Adrenal gland (tissue), 12 donors: ENCODE results near the gene KCNH1. TPM values are rescaled to one million over a fixed set of nuclear protein-coding genes. Genes with fewer than 3 reads are reported as not detected.

ENCODE experiments used
- DNase-seq, 7 donors: peaks; one replicate each; pipeline ENCODE4 v3.0.0-alpha.2; 2019 to 2020
- H3K27ac ChIP-seq, 5 donors: fragments of 200-600 bp; sonication (generic) in 4 of 5; 1 replicate in 3 of 5; 2 replicates in 2 of 5; pipeline versions ENCODE4 v1.5.1 to v1.8.0; 2016 to 2020; ENCODE audit warnings: mild to moderate bottlenecking in 1 of 5
- H3K27me3 ChIP-seq: fragments of 200-600 bp; 2 replicates; pipeline ENCODE4 v1.8.0; 2021
- H3K36me3 ChIP-seq, 2 donors: fragments of 200-600 bp; replicated peaks in 1 of 2; 1 replicate in 1 of 2; 2 replicates in 1 of 2; pipeline versions ENCODE4 v1.5.1 to v1.8.0; 2018 to 2022
- H3K4me1 ChIP-seq, 2 donors: fragments of 200-600 bp; replicated peaks in 1 of 2; 1 replicate in 1 of 2; 2 replicates in 1 of 2; pipeline versions ENCODE4 v1.5.1 to v1.8.0; 2018 to 2021
- H3K4me3 ChIP-seq, 4 donors: fragments of 200-600 bp; sonication (generic) in 3 of 4; one replicate each; pipeline ENCODE4 v1.5.1; 2016 to 2018
- H3K9me3 ChIP-seq, 3 donors: fragments of 200-600 bp; sonication (generic) in 1 of 3; replicated peaks in 1 of 3; 1 replicate in 2 of 3; 2 replicates in 1 of 3; pipeline versions ENCODE4 v1.5.1 to v1.8.0; 2016 to 2021
- CTCF ChIP-seq, 6 experiments: fragments of 450-650 bp in 4 of 6; fragments of 200-600 bp in 2 of 6; sonication (generic) in 1 of 6; IDR thresholded peaks; 1 replicate in 5 of 6; 2 replicates in 1 of 6; pipeline versions ENCODE4 v1.5.1 to v1.8.0; 2016 to 2021; ENCODE audit warnings: antibody characterized with exemption in 6 of 6, mild to moderate bottlenecking in 2 of 6, moderate library complexity in 1 of 6
- POLR2A ChIP-seq, 2 donors: fragments of 450-650 bp; IDR thresholded peaks; one replicate each; pipeline ENCODE4 v1.6.1; 2017; ENCODE audit warnings: antibody characterized with exemption in 2 of 2, mild to moderate bottlenecking in 2 of 2, moderate library complexity in 1 of 2
- WGBS, 4 donors: extraction: QIAGEN DNeasy Blood & Tissue Kit in 2 of 4; methylation state at CpG; one replicate each; pipeline versions ENCODE4 v1.1.5 to v1.1.7; 2013 to 2017; 5-methylcytosine and 5-hydroxymethylcytosine counted together
- intact Hi-C, 2 donors: fragments of 100-400 bp; cut with DNase I; formaldehyde crosslinking; loops; one replicate each; pipeline versions ENCODE4 v1.14.1 to v1.15.0; 2022 to 2023
- polyA plus RNA-seq, 3 donors: library from polyadenylated mRNA; stranded (reverse); fragments of 200-250 nt in 2 of 3; fragments of 350-450 nt in 1 of 3; fragmentation: Illumina TruSeq in 1 of 3; extraction: RNeasy Lipid Tissue Mini Kit (QIAGEN cat#74804) in 1 of 3; gene quantifications; one replicate each; pipeline ENCODE4 v1.2.3, GENCODE V29; 2013 to 2014
- total RNA-seq, 9 donors: library from RNA; depleted of rRNA in 4 of 9; stranded (reverse); fragments of >200 nt in 4 of 9; fragments of 120-200 nt in 1 of 9; fragmentation: NEBNext Ultra II Directional in 1 of 9; extraction: Animal tissue kit (Norgen Biotek cat#: 25700) in 1 of 9; gene quantifications; one replicate each; pipeline versions ENCODE4 v1.1.0 to v1.2.4, GENCODE V29; 2013 to 2023
- donor health status: healthy with polysubstance abuse.
- donor health status: Bipolar disorder and iron deficiency.
- donor health status: DM: yes; HTN: yes; CAD: no.
- donor health status: DM: no; HTN: no; CAD: no.
- donor health status: DM: no; HTN: no; CAD: no.
- donor health status: DM: yes; HTN: yes; CAD: no.

KCNH1 gene
- total and polyA plus RNA-seq, 12 donors: 0.15 to 2.2 (median 0.73) TPM; not detected in 4

- Histone ChIP-seq H3K27me3 (no peaks in the 10 kb centered on the region), H3K36me3 (no peaks in the 10 kb centered on the region), H3K27ac (no peak overlapping the region), H3K4me1 (no peaks in the 10 kb centered on the region), H3K9me3 (no peaks in the 10 kb centered on the region), H3K4me3 (no peak overlapping the region)
- TF ChIP-seq CTCF (IDR thresholded peaks at IDR 0.05): no peak
- TF ChIP-seq POLR2A (IDR thresholded peaks at IDR 0.05): no peak
- DNase-seq: no peak
- intact Hi-C loops: no loop called here
- WGBS, 4 donors: 54 to 58% (median 55%) methylated on average over 5 of the region's 5 CpGs
These were observed 352.3 kb downstream of the KCNH1 start for GRCh38 chr1:210781652-210782051.

- intact Hi-C loops: no loop called here
These were observed 354.7 kb downstream of the KCNH1 start for GRCh38 chr1:210779269-210779668.

GRCh38 chr1:210777914-210778313 lies 356.0 kb downstream of the KCNH1 start:
- Histone ChIP-seq H3K4me3 (no peak overlapping the region), H3K27me3 (no peaks in the 10 kb centered on the region), H3K27ac (no peak overlapping the region), H3K36me3 (no peaks in the 10 kb centered on the region), H3K9me3 (no peaks in the 10 kb centered on the region), H3K4me1 (no peaks in the 10 kb centered on the region)
- intact Hi-C loops: no loop called here
- 64 to 81% (median 76%) methylated on average over 2 of the region's 2 CpGs for WGBS, 4 donors
- no peak for DNase-seq
- no peak for TF ChIP-seq POLR2A (IDR thresholded peaks at IDR 0.05)
- no peak for TF ChIP-seq CTCF (IDR thresholded peaks at IDR 0.05)

More at GRCh38 chr1:210779269-210779668, 354.7 kb downstream of the KCNH1 start:
- Histone ChIP-seq H3K9me3 (no peaks in the 10 kb centered on the region), H3K36me3 (no peaks in the 10 kb centered on the region), H3K4me3 (no peak overlapping the region), H3K27me3 (no peaks in the 10 kb centered on the region), H3K4me1 (no peaks in the 10 kb centered on the region), H3K27ac (no peak overlapping the region)
- 22 to 37% (median 30%) methylated on average over 3 of the region's 3 CpGs for WGBS, 4 donors
- no peak for DNase-seq
- TF ChIP-seq CTCF (IDR thresholded peaks at IDR 0.05) (no peak), POLR2A (IDR thresholded peaks at IDR 0.05) (no peak)

GRCh38 chr1:210776712-210777111 lies 357.2 kb downstream of the KCNH1 start:
- Histone ChIP-seq H3K4me3 (no peak overlapping the region), H3K27me3 (no peaks in the 10 kb centered on the region), H3K9me3 (no peaks in the 10 kb centered on the region), H3K36me3 (no peaks in the 10 kb centered on the region), H3K4me1 (no peaks in the 10 kb centered on the region), H3K27ac (no peak overlapping the region)
- WGBS, 4 donors: 62 to 69% (median 63%) methylated on average over 3 of the region's 3 CpGs
- no peak for TF ChIP-seq POLR2A (IDR thresholded peaks at IDR 0.05)
- DNase-seq: no peak
- intact Hi-C loops: no loop called here

GRCh38 chr1:210775289-210775688 lies 358.7 kb downstream of the KCNH1 start:
- Histone ChIP-seq H3K36me3 (no peaks in the 10 kb centered on the region), H3K27ac (no peak overlapping the region), H3K9me3 (no peaks in the 10 kb centered on the region), H3K4me1 (no peaks in the 10 kb centered on the region), H3K4me3 (no peak overlapping the region), H3K27me3 (no peaks in the 10 kb centered on the region)
- no peak for DNase-seq
- TF ChIP-seq CTCF (IDR thresholded peaks at IDR 0.05) (no peak), POLR2A (IDR thresholded peaks at IDR 0.05) (no peak)
- 53 to 74% (median 61%) methylated on average over 6 of the region's 6 CpGs for WGBS, 4 donors
- intact Hi-C loops: no loop called here
